GM21737 (cell line): ENCODE results near the gene FAM120A.

ENCODE experiments used
- ATAC-seq: cut with Tn5 transposase; IDR thresholded peaks from one replicate; pipeline ENCODE4 v1.9.1; 2021; ENCODE audit warnings: mild to moderate bottlenecking, moderate library complexity; ENCODE audit not compliant: unreplicated experiment

Gene FAM120A

DNA sequence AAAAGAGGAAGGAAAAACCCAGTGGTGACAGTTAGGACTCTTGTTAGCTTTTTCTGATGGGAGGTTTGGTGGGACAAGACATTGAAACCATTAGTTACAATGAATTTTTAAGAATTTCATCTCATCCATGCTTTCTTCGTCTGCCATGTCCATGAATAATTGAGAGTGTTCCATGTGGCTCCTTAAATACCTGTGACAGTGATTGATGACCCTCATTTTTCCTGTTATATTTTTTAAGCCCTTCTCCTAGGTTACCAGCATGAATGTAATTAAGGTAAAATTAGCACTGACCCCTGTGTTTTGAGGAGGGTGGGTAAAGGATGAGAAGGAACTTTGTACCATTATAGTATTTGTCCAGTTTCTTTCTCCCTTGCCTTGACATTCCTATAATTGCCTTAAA, 101.4 kb downstream of the FAM120A start:
- no peak for ATAC-seq

DNA sequence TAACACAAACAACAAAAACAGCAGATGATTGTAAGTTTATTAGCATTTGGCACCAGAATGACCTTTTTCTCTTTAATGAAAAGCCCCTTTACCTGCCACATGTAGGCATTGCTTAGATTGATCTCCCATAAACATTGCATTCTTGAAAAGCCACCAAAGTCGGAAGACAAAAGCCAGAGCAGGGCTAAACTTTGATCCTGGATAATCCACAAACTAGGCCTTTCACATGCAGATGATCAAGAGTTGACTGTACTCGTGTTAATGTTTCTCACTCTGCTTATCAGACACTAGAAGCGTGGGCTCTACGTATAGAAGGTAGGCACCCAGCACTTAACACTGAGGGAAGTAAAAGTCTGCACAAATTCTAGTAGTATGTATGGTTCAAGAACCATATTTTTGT, 103.9 kb downstream of the FAM120A start:
- ATAC-seq = no peak

DNA sequence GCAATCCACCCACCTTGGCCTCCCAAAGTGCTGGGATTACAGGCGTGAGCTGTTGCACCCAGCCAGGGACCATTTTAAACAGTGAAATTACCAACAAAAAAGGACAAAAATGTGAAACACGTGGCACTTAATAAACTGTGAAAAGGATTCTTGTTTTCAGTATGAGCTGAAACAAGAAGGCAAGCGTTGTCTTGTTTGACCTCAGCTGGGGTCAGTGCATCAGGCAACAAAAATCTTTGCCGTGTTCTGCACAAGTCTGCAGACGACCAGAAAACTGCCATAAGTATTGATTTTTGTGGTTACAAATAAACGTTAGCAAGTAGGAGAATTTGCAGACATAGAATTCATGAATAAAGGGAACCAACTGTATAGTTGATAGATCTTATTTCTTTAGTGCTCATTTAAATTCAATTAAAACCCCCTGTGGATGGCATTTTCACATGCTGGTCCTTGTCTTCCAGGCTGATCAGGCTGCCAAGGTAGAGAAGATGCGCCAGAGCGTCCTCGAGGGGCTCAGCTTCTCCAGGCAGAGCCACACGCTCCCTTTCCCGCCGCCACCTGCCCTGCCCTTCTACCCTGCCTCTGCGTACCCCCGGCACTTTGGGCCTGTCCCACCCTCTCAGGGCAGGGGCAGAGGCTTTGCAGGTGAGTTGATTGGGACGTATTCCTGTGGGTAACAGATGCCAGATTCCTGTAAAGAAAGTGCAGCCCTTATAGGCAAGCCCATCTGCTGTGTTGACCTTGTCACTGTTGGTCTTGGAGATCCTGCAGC, 106.1 kb downstream of the FAM120A start:
- ATAC-seq = no peak

DNA sequence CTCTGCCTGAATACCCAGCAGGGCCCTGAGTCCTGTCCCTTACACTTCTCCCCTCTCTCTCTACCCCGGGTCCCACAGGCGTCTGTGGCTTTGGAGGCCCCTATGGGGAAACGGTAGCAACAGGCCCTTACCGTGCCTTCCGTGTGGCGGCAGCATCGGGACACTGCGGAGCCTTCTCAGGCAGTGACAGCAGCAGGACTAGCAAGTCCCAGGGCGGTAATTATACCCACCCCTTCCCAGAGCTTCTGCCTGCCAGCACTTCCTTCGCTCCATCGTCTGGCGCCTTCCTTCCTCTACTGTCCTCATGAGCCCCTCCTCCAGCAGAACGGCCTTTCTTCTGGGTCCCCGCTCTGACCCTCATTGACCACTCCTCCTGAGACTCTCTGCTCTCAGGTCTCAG, 107.0 kb downstream of the FAM120A start:
- no peak for ATAC-seq

DNA sequence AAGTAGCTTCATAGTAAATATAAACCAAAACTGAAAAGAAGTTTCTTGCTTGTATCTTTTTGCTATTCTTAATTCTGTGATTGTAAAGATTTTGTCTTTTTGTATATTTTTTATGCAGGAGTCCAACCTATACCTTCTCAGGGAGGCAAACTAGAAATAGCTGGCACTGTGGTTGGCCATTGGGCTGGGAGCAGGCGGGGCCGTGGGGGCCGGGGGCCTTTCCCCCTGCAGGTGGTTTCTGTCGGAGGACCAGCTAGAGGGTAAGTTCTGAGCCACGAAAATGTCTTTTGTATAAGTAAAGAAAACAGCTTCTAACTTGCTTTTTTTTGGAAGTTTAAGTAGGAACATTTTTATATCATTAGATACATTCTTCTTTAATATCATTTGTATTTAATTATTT, 109.5 kb downstream of the FAM120A start:
- no peak for ATAC-seq

DNA sequence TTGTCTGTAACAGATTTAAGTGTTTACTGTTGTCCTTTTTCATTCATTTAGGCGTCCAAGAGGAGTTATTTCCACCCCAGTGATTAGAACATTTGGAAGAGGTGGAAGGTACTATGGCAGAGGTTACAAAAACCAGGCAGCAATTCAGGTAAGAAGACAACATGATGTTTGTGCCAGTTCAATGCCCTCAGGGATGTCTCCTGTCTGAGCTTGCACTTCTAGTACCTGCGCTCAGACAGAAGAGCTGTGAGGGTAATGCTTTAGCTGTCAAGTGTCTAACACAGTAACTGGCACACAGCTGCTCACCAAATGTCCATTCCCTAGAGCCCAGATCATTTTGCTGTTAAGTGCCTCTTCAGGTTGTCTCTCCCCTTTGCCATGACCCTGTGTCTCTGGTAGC, 110.7 kb downstream of the FAM120A start:
- no peak for ATAC-seq

DNA sequence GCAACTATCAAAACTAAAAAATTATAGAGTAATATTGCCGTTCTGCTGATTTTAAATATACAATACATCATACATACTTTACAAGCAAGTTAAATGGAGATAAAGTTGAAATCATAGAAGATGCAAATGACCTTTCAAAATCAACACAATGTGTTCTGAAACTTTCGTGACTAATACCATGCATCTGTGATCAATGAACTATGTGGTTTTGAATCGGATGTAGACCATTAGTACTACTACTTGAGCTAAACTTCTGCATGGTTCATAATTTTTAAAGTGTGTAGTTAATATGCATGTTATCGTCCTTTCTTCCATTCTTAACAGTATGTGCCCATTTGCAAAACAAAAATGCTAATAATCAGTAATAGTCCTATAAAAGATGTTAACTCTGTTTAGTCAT, 113.6 kb downstream of the FAM120A start:
- ATAC-seq = no peak

DNA sequence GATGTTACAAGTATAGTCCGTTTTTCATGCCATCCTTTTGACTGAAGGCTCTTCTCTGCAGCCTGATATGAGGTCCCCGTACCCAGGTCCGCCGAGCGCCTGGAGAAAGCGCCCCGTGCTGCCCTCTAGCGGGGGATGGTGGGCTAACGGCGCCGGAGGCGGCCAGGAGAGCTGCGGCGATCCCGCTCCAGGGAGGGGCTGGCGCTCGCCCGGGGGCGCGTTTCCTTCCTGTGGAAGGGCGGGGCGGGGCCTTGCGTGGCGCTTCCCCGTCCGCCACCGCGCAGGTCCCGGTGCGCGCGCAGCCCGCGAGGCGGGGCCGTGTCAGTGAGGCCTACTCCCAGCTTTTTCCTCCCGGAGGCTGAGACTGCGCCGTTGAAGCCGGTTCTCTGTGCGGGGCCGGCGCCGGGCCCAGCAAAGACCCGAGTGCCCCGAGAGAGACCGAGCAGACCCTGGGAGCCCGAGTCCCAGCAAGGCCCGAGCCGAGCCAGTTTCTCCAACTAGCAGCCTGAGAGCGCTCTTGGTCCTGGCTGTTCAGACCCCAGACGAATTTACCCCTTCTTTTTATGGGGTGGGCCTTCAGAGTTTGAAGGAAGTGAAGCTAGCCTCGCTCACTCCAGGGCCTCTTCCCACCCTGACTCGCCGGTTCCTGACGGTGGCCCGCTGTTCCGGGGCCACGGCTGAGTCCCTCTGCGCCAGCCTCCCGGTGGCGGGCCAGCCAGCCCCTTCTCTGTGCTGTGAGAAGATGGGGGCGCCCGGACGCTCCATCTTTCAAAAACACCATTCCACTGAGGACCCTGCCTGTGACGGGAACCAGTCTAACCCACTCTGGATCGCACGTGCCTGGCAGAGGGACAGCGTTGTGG, 115.2 kb downstream of the FAM120A start:
- peak; percentile 89 for ATAC-seq

DNA sequence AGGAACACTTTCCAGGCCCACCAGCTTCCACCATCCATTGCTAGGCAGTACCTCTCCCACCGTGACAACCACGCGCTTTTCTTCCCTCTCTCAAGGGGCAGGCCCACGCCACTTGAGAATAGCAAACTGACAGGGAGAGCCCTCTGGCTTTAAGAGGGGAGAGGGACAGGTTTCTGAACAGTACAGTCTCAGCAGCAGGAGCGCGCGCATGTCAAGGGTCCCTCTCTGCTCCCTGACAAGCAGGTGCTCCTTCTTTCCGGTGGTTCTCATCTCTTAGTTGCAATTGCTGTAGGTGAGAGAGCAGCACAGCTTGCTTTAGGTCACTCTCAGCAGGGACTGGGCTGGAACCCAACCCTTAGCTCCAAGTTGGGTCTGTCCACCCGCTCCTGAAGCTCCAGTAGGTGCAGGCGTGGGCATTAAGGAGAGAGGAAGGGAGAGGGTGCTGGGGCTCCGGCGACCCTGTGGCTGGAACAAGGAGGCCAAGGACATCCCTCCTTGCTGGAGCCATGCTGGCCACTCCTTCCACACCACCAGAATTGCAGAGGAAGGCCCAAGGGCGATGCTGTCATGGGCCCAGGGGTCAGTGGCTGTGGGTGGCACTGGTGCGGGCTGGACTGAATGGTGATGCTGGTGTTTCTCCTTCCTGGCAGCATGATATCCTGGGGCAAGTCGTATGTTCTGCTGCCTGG, 115.9 kb downstream of the FAM120A start:
- no peak for ATAC-seq

DNA sequence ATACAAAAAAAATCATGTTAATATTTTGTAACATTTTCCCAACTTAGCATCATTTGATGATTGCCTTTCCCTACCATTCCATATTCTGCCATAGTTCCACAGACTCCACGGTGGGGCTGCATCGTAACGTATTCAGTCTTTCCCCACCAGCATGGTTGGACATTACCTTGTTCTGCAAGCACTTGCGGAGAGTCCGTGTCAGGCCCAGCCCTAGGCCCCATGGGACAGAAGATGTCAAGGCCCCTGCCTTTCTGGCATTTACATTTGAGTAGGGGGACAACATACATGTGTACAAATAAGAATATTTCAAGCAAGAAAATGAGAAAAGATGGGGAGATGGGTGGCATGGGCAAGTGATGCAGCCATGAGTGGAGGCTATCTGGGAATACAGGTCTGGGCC, 116.7 kb downstream of the FAM120A start:
- ATAC-seq = no peak

DNA sequence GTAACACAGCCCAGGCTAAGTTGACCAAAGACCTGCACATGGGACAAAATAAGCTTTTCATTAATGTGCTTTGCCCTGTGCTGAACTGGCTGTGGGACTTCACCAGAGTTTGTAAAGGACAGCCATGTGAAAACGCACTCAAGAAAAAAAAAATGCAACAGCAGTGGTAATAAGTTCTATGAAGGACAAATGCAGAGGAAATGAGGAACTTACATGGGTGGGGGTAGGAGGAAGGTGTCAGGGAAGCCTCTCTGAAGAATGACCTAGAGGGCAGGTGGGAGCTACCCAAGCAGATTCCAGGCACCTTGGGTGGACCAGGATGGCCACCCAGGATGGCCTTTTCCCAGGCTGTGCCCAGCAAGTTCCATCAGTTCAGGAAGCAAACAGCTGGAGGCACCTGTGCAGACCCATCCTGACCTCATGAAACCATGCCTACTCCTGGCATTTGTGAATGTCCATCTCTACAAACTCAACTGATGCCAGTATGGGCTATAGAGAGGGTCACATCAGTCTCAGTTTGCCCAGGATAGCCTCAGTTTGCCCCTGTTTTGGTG, 118.2 kb downstream of the FAM120A start:
- no peak for ATAC-seq

DNA sequence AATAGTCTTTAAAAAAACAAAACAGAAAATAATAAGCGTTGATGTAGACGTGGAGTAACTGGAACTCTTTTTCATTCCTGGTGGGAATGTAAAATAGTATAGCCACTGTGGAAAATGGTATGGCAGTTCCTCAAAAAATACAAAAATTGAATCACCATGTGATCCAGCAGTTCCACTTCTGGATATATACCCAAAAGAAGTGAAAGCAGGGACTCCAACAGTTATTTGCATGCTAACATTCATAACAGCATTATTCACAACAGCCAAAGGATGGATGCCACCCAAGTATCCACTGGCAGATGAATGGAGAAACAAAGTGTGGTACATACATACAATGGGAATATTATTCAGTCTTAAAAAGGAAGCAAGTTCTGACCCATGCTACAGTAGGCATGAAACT, 120.7 kb downstream of the FAM120A start:
- no peak for ATAC-seq

DNA sequence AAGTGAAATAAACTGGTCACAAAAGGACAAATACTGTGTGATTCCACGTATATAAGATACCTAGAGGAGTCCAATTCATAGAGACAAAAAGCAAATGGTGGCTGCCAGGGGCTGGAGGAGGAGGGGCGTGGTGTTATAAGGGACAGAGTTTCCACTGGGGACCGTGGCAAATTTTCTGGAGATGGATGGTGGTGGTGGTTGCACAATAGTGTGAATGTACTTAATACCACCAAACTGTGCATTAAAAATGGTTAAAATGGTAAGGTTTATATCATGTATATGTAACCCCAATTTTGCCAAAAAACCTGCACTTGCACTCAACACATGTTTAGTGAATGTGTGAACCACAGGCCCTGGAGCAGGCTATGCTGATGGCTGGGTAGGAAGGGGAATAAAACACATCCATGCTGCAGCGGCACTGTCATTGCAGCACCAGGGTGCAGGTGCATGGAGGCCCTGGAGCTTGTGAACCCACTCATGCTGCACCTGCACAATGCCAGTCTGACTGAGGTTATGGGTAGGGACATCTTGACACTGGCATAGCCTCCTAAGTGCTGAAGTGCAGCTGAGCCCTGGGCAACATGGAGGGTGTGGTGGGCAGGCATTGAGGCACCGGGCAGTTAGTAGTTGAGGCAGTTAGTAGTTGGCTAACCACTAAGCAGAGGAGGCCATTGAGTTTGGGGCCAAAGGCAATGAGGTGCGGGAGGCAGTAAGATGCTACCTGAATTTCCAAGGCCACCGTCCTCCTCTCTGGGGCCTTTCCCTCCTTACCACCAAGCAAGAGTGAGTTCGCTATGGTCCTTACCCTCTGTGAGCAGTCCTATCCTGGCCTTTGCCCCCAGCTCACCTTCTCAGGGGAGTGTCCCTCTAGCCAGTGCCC, 121.4 kb downstream of the FAM120A start:
- ATAC-seq = no peak

DNA sequence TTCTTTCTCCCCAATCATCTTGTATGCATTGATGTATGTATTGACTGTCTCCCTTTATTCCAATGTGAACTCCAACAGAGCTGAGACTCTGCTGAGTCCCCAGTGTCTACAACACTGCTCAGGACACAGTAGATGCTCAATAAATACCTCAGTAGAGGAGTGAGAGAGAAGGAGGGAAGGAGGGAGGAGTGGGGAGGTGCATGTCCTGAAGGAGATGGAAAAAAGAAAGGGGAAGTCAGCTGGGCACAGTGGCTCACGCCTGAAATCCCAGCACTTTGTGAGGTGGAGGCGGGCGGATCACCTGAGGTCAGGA, 122.0 kb downstream of the FAM120A start:
- no peak for ATAC-seq

DNA sequence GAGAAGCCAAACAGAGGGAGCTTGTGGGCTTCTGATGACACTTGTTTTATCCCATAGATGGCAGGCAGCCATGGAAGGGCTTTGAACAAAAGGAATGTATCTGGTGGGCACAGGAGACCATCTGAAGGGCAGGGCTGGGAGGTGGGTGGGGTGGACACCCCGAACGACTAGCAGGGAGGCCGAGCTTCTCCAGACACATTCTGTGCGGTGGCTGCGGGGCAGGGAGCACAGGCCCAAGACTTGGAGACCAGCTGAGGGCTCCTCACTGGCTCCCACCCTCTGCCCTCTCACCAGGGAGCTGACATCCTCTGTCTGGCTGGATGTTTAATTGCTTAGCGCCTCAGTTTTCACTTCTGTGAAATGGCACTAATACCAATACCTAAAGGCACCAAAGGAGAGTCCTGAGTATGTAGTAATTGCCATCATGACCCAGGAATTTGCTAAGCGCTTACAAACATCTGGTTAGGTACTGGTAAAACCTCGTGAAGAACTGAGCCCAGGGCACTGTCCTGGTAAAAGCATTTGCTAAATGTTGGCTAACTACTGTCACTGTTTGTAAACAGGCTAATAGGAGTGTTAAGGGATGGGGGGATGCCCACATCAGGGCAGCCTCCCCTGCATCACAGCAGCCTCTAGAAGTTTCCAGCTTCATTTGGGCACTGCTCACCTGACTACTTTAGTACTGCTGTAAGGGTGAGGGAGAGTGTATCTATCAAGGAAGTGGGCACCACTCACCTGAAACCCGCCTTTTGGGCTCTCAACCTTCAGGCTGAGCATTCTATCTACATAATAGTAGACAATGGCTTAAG, 122.8 kb downstream of the FAM120A start:
- ATAC-seq = no peak

DNA sequence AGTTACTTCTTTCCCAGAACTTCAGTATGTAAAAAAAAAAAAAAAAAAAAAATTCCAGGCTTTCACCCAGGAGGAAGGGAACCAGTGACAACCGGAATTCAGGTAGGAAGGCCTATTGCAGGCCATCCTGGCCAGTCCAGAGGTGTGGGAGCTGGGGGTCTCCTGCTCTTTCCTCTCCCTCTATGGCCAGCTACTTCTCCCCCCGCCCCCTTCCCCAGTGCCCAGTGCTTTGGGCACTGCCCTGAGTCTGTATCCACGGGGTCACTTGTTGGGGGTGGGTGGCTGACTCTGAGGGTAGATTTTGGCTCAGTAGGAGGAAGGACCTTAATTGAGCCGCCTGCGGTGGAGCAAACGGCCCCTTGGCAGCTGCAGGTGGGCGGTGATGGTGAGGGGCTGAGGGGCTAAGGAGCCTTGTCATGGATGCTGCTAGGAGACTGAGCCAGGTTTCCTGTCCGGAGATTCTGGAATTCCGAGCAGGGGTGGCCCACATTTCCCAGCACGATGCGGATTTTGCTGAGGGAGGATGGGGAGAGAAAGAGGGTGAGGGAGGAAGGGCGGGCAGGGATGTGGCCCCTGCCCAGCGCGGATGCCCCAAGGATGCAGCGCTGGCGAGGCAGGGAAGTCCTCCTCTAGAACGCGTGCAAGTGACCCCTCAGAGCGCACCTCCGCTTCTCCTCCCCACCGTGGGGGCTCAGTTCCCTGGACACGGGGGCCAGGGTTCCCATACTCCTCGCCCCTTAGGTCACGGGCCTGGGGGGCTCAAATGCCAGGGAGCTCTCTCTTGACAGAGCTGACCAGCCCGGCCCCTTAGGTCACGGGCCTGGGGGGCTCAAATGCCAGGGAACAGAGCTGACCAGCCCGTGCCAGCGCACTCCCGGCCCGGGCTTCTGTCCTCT, 123.7 kb downstream of the FAM120A start:
- ATAC-seq = no peak

DNA sequence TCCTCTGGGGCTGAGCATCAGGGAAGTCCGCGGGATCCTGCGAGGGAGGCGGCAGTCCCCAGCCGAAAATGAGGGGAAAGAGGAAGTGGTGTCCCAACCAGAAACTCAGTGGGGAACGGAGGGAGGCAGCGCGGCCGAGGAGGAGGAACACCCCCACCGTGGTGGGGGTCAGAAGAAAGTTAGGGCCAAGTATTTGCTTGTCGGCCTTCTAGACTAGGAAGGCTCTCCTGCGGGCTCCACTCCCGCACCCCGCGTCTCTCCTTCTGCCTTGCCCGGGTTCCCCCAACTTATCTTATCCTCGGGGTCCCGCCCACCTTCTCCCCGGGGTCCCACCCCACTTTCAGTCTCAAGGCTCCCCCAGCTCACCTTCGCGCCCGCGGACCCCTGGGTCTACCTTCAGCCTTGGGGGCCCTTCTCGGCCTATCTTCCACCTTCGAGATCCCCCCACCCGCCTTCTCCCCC, 124.3 kb downstream of the FAM120A start:
- ATAC-seq = peak; percentile 44

DNA sequence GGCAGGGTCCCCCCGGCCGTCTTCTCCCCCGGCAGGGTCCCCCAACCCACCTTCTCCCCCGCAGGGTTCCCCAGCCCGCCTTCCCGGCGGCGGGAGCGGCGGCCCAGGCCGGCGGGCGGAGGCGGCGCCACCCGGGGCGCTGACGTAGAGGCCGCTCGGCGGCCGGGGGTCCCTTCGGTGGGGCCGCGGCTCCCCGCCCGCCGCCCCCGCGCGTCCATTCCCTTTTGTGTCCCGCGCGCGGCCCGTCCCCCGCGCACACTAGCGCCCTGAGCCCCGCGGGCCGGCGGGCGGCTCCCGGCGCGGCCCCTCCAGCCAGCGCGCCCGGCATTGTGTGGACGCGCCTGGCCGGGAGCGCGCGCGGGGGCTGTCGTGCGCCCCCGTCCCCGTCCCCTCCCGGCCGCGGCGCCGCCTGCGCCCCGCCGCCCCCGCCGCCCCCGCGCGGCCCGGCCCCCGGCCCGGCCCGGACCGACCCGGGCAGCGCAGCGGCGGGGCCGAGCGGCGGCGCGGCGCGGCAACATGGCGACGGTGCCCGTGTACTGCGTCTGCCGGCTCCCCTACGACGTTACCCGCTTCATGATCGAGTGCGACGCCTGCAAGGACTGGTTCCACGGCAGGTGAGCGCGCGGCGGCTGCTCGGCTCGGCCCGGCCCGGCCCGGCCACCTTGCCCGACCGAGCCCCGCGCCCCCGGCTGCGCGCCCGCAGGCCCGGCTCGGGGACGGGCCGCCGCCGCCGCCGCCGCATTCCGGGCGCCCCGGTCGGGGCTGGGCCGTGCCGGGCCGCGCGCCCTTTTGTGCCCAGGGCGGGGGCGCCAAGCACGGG, 125.0 kb downstream of the FAM120A start, which contains the start of gene PHF2:
PHF2 (plus strand) TSS at position 327 of the 820 bp plus-strand sequence; CDS start at position 517, 190 bp downstream.
- peak; percentile 38 for ATAC-seq
